ENCODE data around the gene NR5A2. TPM values are rescaled to one million over a fixed set of nuclear protein-coding genes. Genes with fewer than 3 reads are reported as not detected.

NR5A2 gene
- total RNA-seq, 1 donor from 2014 or later: 0.13 TPM

DNA sequence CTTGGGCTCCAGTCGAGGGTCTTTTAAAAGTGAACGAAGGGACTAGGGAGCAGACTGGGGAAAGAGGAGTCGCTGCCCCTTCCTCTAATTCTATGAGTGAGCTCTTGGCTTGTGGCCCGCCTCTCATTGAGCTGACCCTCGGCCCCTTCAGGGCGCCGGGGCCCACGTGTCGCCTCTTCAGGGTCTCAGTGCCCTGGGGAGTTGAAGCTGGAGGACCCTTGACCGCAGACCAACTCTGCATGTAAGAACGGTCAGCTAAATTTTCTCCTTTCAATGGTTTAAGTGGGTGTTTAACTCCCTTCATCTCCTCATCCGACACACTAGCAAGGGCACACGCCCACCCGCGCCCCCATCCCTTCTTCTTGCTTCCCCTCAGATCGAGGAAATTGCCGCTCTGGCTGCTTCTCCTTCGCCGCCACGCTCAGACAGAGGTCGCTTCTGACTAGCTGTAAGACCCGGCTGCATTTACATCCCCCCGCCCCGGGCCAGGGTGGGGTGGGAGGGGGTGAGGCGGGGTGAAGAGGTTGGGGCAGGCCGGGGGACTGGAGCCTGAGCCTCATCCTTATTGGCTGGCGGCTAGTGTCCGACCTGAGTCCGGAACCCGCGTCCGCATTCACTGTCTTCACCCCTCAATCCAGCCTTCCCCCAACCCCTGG, 10.9 kb downstream of the NR5A2 start:
- intact Hi-C loops (cut with micrococcal nuclease): loop anchor here (5.0 kb wide), 2 partner anchors 449 to 474 kb away; no protein-coding TSS in a partner anchor
- H3K27ac Mint-ChIP-seq: no peak overlapping the region
- no peak for DNase-seq (ENCODE audit: low spot score)
- peaks cover 8% of the 10 kb centered on the region for H3K36me3 Mint-ChIP-seq (ENCODE audit: low read depth)
- H3K27me3 Mint-ChIP-seq (ENCODE audit: insufficient read depth): peaks cover 73% of the 10 kb centered on the region
- H3K4me1 Mint-ChIP-seq (ENCODE audit: low read depth): peaks cover 23% of the 10 kb centered on the region
- no peak overlapping the region for H3K4me3 Mint-ChIP-seq
- no peaks in the 10 kb centered on the region for H3K9me3 Mint-ChIP-seq

GRCh38 chr1:200038981-200039848, 11.7 kb downstream of the NR5A2 start:
- Mint-ChIP-seq H3K4me1 (ENCODE audit: low read depth) (peaks cover 27% of the 10 kb centered on the region), H3K4me3 (peak overlapping the region; percentile 72), H3K9me3 (no peaks in the 10 kb centered on the region), H3K27ac (no peak overlapping the region), H3K36me3 (ENCODE audit: low read depth) (peaks cover 8% of the 10 kb centered on the region), H3K27me3 (ENCODE audit: insufficient read depth) (peaks cover 77% of the 10 kb centered on the region)
- no peak for DNase-seq (ENCODE audit: low spot score)
- intact Hi-C loops (cut with micrococcal nuclease): loop anchor here (5.0 kb wide), 2 partner anchors 448 to 473 kb away; no protein-coding TSS in a partner anchor

GRCh38 chr1:200039849-200040474, 12.5 kb downstream of the NR5A2 start:
- H3K4me1 Mint-ChIP-seq (ENCODE audit: low read depth): peaks cover 27% of the 10 kb centered on the region
- no peak overlapping the region for H3K4me3 Mint-ChIP-seq
- intact Hi-C loops (cut with micrococcal nuclease): loop anchor here (1.0 to 5.0 kb wide), 3 partner anchors 10 to 472 kb away; no protein-coding TSS in a partner anchor
- H3K9me3 Mint-ChIP-seq: no peaks in the 10 kb centered on the region
- no peak overlapping the region for H3K27ac Mint-ChIP-seq
- H3K36me3 Mint-ChIP-seq (ENCODE audit: low read depth): peaks cover 8% of the 10 kb centered on the region
- DNase-seq (ENCODE audit: low spot score): no peak
- peaks cover 77% of the 10 kb centered on the region for H3K27me3 Mint-ChIP-seq (ENCODE audit: insufficient read depth)

DNA sequence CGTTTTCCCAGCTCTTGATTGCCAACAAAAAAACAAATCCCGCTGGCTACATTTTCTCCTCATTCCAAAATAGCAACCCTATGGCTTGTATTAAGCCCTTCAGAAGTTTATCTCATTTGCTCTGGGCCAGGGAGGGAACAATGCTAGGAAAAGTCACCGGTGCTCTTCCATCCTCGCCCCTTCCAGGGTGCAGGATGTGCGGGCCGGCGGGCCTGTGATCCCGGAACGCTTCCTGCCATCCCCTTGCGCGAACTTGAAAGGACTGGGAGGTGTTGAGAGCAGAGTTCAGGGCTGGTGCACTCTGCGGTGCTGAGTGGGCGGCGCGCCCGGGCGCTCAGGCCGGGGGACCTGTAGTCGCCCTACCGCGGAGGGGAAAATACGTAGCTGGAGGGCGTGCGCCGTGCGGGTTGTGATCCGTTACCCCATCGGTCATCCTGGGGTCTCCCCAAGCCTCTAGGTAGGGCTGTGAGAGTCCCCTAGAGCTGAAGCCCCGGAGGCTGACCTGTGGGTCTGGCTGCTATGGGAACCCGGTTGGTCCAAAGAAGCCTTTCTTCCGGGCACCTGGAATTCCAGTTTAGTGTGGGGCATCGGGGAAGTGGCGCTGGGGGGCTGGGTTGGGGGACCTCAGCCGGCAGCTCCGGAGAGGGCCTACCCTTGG, 13.1 kb downstream of the NR5A2 start:
- Mint-ChIP-seq H3K27me3 (ENCODE audit: insufficient read depth) (peaks cover 82% of the 10 kb centered on the region), H3K4me1 (ENCODE audit: low read depth) (peaks cover 27% of the 10 kb centered on the region), H3K36me3 (ENCODE audit: low read depth) (peaks cover 8% of the 10 kb centered on the region), H3K27ac (no peak overlapping the region), H3K4me3 (no peak overlapping the region), H3K9me3 (no peaks in the 10 kb centered on the region)
- DNase-seq (ENCODE audit: low spot score): no peak
- intact Hi-C loops (cut with micrococcal nuclease): loop anchor here (1.0 kb wide), 1 partner anchor 10 kb away; no protein-coding TSS in a partner anchor

GRCh38 chr1:200041337-200042118, 14.0 kb downstream of the NR5A2 start:
- Mint-ChIP-seq H3K9me3 (no peaks in the 10 kb centered on the region), H3K36me3 (ENCODE audit: low read depth) (peaks cover 6% of the 10 kb centered on the region), H3K4me3 (no peak overlapping the region), H3K27me3 (ENCODE audit: insufficient read depth) (peaks cover 79% of the 10 kb centered on the region), H3K4me1 (ENCODE audit: low read depth) (peaks cover 27% of the 10 kb centered on the region), H3K27ac (peak overlapping the region; percentile 19)
- no peak for DNase-seq (ENCODE audit: low spot score)
- intact Hi-C loops (cut with micrococcal nuclease): no loop called here

DNA sequence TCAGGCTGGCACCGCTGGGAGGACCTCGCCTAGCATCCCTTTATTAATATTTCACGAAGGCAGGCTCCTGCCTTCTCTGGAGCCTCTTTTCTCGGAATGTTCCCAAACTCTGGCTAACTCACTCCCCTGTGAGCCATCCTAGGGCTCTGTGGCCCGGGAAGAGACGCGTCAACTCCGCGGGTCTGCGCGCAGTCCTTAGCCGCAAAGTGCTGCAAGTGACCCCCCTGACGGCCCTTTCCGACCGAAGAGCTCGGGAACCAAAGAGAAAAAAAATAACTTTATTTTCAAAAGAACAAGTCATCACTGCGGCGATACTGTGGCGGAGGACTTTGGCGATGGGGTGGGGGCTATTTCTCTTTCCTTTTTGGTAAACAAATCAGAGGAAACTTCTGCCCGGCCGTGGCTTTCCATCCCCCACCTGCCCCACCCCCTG, 14.6 kb downstream of the NR5A2 start:
- no peaks in the 10 kb centered on the region for H3K9me3 Mint-ChIP-seq
- H3K4me1 Mint-ChIP-seq (ENCODE audit: low read depth): peaks cover 27% of the 10 kb centered on the region
- no peak for DNase-seq (ENCODE audit: low spot score)
- H3K27ac Mint-ChIP-seq: no peak overlapping the region
- H3K27me3 Mint-ChIP-seq (ENCODE audit: insufficient read depth): peaks cover 74% of the 10 kb centered on the region
- no peak overlapping the region for H3K4me3 Mint-ChIP-seq
- intact Hi-C loops (cut with micrococcal nuclease): no loop called here
- H3K36me3 Mint-ChIP-seq (ENCODE audit: low read depth): peaks cover 6% of the 10 kb centered on the region

- intact Hi-C loops (cut with micrococcal nuclease): no loop called here
- Mint-ChIP-seq H3K4me1 (ENCODE audit: low read depth) (peaks cover 26% of the 10 kb centered on the region), H3K27me3 (ENCODE audit: insufficient read depth) (peaks cover 68% of the 10 kb centered on the region), H3K4me3 (peak overlapping the region; percentile 56), H3K27ac (peak overlapping the region; percentile 72), H3K9me3 (no peaks in the 10 kb centered on the region), H3K36me3 (ENCODE audit: low read depth) (peaks cover 4% of the 10 kb centered on the region)
- no peak for DNase-seq (ENCODE audit: low spot score)
Observed at GRCh38 chr1:200042552-200043335, 15.2 kb downstream of the NR5A2 start.

- Mint-ChIP-seq H3K36me3 (ENCODE audit: low read depth) (no peaks in the 10 kb centered on the region), H3K4me1 (ENCODE audit: low read depth) (peaks cover 22% of the 10 kb centered on the region), H3K9me3 (no peaks in the 10 kb centered on the region), H3K27me3 (ENCODE audit: insufficient read depth) (peaks cover 63% of the 10 kb centered on the region), H3K27ac (no peak overlapping the region), H3K4me3 (peak overlapping the region; percentile 56)
- DNase-seq (ENCODE audit: low spot score): no peak
- intact Hi-C loops (cut with micrococcal nuclease): no loop called here
Observed at GRCh38 chr1:200043336-200043668, 15.8 kb downstream of the NR5A2 start.

- Mint-ChIP-seq H3K27me3 (ENCODE audit: insufficient read depth) (peaks cover 51% of the 10 kb centered on the region), H3K9me3 (no peaks in the 10 kb centered on the region), H3K27ac (no peak overlapping the region), H3K4me1 (ENCODE audit: low read depth) (peaks cover 13% of the 10 kb centered on the region), H3K36me3 (ENCODE audit: low read depth) (no peaks in the 10 kb centered on the region), H3K4me3 (no peak overlapping the region)
- no peak for DNase-seq (ENCODE audit: low spot score)
- intact Hi-C loops (cut with micrococcal nuclease): no loop called here
Observed at GRCh38 chr1:200046115-200046514, 18.6 kb downstream of the NR5A2 start.

DNA sequence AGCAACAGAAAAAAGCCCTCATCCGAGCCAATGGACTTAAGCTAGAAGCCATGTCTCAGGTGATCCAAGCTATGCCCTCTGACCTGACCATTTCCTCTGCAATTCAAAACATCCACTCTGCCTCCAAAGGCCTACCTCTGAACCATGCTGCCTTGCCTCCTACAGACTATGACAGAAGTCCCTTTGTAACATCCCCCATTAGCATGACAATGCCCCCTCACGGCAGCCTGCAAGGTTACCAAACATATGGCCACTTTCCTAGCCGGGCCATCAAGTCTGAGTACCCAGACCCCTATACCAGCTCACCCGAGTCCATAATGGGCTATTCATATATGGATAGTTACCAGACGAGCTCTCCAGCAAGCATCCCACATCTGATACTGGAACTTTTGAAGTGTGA, 20.7 kb downstream of the NR5A2 start:
- intact Hi-C loops (cut with micrococcal nuclease): no loop called here
- Mint-ChIP-seq H3K9me3 (no peaks in the 10 kb centered on the region), H3K4me3 (no peak overlapping the region), H3K27ac (no peak overlapping the region), H3K4me1 (ENCODE audit: low read depth) (peaks cover 5% of the 10 kb centered on the region), H3K36me3 (ENCODE audit: low read depth) (no peaks in the 10 kb centered on the region), H3K27me3 (ENCODE audit: insufficient read depth) (peaks cover 44% of the 10 kb centered on the region)
- no peak for DNase-seq (ENCODE audit: low spot score)

DNA sequence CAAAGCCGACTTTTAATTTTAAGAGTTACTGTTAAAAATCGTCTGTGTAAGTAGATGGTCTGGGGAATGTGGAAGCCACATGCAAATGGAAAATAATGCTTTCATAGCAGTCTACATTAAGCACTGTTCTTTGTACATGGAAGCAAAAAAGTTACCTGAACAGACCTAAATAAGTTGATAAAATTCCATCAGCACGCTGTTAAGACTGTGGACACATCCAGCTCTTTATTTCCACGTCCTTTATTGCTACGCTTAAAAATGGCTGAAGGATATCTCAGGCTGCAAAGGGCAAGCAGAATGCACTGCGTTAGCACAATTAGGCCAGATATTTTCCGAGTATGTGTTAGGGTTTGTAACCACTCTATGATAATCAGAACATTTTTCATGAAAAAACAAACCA, 22.3 kb downstream of the NR5A2 start:
- no peak overlapping the region for H3K4me3 Mint-ChIP-seq
- DNase-seq (ENCODE audit: low spot score): no peak
- intact Hi-C loops (cut with micrococcal nuclease): no loop called here
- H3K27ac Mint-ChIP-seq: no peak overlapping the region
- no peaks in the 10 kb centered on the region for H3K36me3 Mint-ChIP-seq (ENCODE audit: low read depth)
- H3K9me3 Mint-ChIP-seq: no peaks in the 10 kb centered on the region
- H3K27me3 Mint-ChIP-seq (ENCODE audit: insufficient read depth): peaks cover 43% of the 10 kb centered on the region
- H3K4me1 Mint-ChIP-seq (ENCODE audit: low read depth): no peaks in the 10 kb centered on the region
